ENCODE measurements around the gene SCFD2. TPM values are rescaled to one million over a fixed set of nuclear protein-coding genes. Genes with fewer than 3 reads are reported as not detected.

SCFD2 gene
- total and polyA plus RNA-seq, 2 of the 8 experiments (the other 6 are each of a cell fraction or from before 2014, with no cell fraction given): 6.2 to 10.2 TPM

DNA sequence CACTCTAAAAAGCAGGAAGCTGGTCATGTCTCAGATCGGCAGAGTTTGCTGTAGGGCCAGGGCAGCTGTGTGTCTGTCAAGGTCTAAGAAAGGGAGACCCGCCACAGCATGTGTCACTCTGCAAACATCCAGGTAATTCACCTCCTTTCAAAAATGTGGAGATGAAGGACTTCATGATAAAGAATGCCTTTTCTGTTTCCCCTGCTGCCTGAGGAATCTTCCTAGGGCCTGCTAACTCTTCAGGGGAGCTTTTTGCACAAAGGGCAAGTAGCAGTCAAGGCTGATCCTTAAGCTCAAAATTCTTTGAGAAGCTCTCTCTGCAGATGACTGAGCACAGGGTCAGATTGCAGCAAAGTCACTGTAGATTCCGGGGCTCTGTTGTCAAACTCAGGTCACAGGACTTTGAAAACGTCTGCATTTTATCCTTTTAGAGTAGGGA, 482.7 kb downstream of the SCFD2 start:
- Histone ChIP-seq H2BK20ac (ENCODE audit: low read length) (peak overlapping the region; percentile 88; the same call in 1 of the 2 replicates), H3K4me3 (ENCODE audit: extremely low read depth in 1 of 4, insufficient read depth in 2 of 4, low read depth in 3 of 4, low read length in 4 of 4) (no peak overlapping the region), H3K14ac (ENCODE audit: insufficient read length) (no peak overlapping the region), H3K23ac (ENCODE audit: insufficient read length) (no peak overlapping the region), H3K56ac (replicated peaks; ENCODE audit: insufficient read length, low read depth, low read length) (no peak overlapping the region), H2BK15ac (ENCODE audit: low read length) (no peak overlapping the region), H4K20me1 (replicated peaks in 1 of 2; ENCODE audit: control insufficient read depth in 1 of 2, insufficient read depth in 2 of 2, low read length in 2 of 2) (no peaks in the 10 kb centered on the region), H4K91ac (replicated peaks; ENCODE audit: insufficient read length, low read length) (peak overlapping the region; percentile 49), H3K23me2 (ENCODE audit: low read depth, low read length) (no peaks in the 10 kb centered on the region), H4K8ac (ENCODE audit: extremely low read depth, insufficient read depth, low read length) (no peak overlapping the region), H2AFZ (ENCODE audit: low read length) (0 out of 2 replicates have a peak overlapping the region, but pooled peaks have one; percentile 3), H3K79me2 (ENCODE audit: control insufficient read depth in 1 of 2, insufficient read depth in 2 of 2, low read length in 2 of 2) (no peaks in the 10 kb centered on the region), H3K4me2 (ENCODE audit: insufficient read depth in 1 of 2, low read depth in 2 of 2, low read length in 2 of 2) (peak overlapping the region in 1 of 2 experiments; percentile 38; a peak in 2 of 4 replicates), H2BK5ac (ENCODE audit: low read depth, low read length) (0 out of 2 replicates have a peak overlapping the region, but pooled peaks have one; percentile 54), H3K36me3 (ENCODE audit: control insufficient read depth in 2 of 4, insufficient read depth in 4 of 4, low read length in 3 of 4) (no peaks in the 10 kb centered on the region), H3K4ac (replicated peaks; ENCODE audit: insufficient read length, low read depth, low read length) (no peak overlapping the region), H2AK5ac (ENCODE audit: low read depth, low read length) (no peak overlapping the region), H4K5ac (ENCODE audit: insufficient read length, low read depth, low read length) (no peak overlapping the region), H3K9ac (replicated peaks in 1 of 4; ENCODE audit: extremely low read depth in 1 of 4, low read depth in 3 of 4, low read length in 3 of 4) (no peak overlapping the region; a peak in 2 of 7 replicates), H2BK12ac (ENCODE audit: low read depth, low read length) (peak overlapping the region; percentile 90; the same call in 1 of the 2 replicates), H3K9me3 (ENCODE audit: insufficient read depth in 2 of 2, low read depth in 1 of 2, low read length in 1 of 2) (no peaks in the 10 kb centered on the region), H3K18ac (ENCODE audit: extremely low read depth, low read length) (peak overlapping the region; percentile 34; the same call in 1 of the 2 replicates), H3K79me1 (ENCODE audit: low read depth, low read length) (no peaks in the 10 kb centered on the region), H2BK120ac (replicated peaks; ENCODE audit: low read depth, low read length) (no peak overlapping the region), H3K27me3 (replicated peaks in 1 of 4; ENCODE audit: control insufficient read depth in 3 of 4, extremely low read depth in 1 of 4, insufficient read depth in 3 of 4, low read length in 3 of 4) (no peaks in the 10 kb centered on the region), H3K27ac (ENCODE audit: low read depth, low read length) (no peak overlapping the region), H3K4me1 (replicated peaks in 1 of 4; ENCODE audit: control insufficient read depth in 3 of 4, insufficient read depth in 4 of 4, low read length in 3 of 4) (peaks cover 3 to 17% (median 9%) of the 10 kb centered on the region in 4 experiments; a peak in 5 of 7 replicates)
- CTCF ChIA-PET (ENCODE audit: partially characterized antibody): interaction anchor here (0.6 to 6.0 kb wide), 11 partner anchors 7 to 465 kb away, joined by 3 to 24 read pairs (median 4); no protein-coding TSS in a partner anchor
- 47% methylated on average over 4 of the region's 4 CpGs; no CpG with 5 or more reads in 1 of the 2 experiments for WGBS, 2 experiments (ENCODE audit: extremely low coverage in 1 of 2, insufficient coverage in 1 of 2, insufficient read length in 1 of 2, insufficient replicate concordance in 2 of 2, low coverage in 1 of 2, low lambda C conversion rate in 2 of 2, missing lambda C conversion rate in 1 of 2)
- peak; percentile 62 for FAIRE-seq
- DNase-seq (ENCODE audit: low read depth in 1 of 2, low spot score in 2 of 2): no peak
- POLR2A ChIA-PET (ENCODE audit: partially characterized antibody): interaction anchor here (0.7 to 3.4 kb wide), 13 partner anchors 8 to 295 kb away, joined by 3 to 14 read pairs (median 3); no protein-coding TSS in a partner anchor
- peak in 1 of 2 experiments; percentile 84; a peak in 1 of 4 replicates for TF ChIP-seq SIN3A (conservative IDR thresholded peaks at IDR 0.05 in 1 of 2, IDR thresholded peaks at IDR 0.05 in 1 of 2; ENCODE audit: low read depth in 1 of 2, low read length in 2 of 2)

Data from H1 (cell line).